ENCODE data around the gene RPS15.

- TF ChIP-seq POLR2A (IDR thresholded peaks at IDR 0.05): no peak
- TF ChIP-seq, protein P1, sequence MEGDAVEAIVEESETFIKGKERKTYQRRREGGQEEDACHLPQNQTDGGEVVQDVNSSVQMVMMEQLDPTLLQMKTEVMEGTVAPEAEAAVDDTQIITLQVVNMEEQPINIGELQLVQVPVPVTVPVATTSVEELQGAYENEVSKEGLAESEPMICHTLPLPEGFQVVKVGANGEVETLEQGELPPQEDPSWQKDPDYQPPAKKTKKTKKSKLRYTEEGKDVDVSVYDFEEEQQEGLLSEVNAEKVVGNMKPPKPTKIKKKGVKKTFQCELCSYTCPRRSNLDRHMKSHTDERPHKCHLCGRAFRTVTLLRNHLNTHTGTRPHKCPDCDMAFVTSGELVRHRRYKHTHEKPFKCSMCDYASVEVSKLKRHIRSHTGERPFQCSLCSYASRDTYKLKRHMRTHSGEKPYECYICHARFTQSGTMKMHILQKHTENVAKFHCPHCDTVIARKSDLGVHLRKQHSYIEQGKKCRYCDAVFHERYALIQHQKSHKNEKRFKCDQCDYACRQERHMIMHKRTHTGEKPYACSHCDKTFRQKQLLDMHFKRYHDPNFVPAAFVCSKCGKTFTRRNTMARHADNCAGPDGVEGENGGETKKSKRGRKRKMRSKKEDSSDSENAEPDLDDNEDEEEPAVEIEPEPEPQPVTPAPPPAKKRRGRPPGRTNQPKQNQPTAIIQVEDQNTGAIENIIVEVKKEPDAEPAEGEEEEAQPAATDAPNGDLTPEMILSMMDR (IDR thresholded peaks at IDR 0.05): no peak
- TF ChIP-seq POLR2AphosphoS5 (IDR thresholded peaks at IDR 0.05; ENCODE audit: insufficient read depth in 1 of 2, low read depth in 1 of 2): no peak
Measured at GRCh38 chr19:1475751-1476437, 37.7 kb downstream of the RPS15 start.
